Activated naive CD8-positive, alpha-beta T cell treated with anti-CD3 and anti-CD28 coated beads, Interleukin-2, amount 10 ng/mL, durations not matched to agents 7 days and 5 days (primary cell): ENCODE measurements around the gene ZNF581. TPM values are rescaled to one million over a fixed set of nuclear protein-coding genes. Genes with fewer than 3 reads are reported as not detected.

Source experiments
- ATAC-seq: fragments of 150-1000 bp; cut with Tn5 transposase; one replicate; pipeline ENCODE4 v1.10.0; 2021; ENCODE audit warnings: low read depth, moderate library complexity
- POLR2A ChIA-PET: fragments of 350-600 bp; sonication (Branson Sonifier 250); formaldehyde crosslinking; loops from one replicate; lab custom pipeline; 2021; ENCODE audit warnings: antibody characterized with exemption; lab: Charles Lee
- DNase-seq: peaks from one replicate; pipeline ENCODE4 v3.0.0; 2021
- H3K27ac Mint-ChIP-seq: one replicate; pipeline ENCODE4 v1.8.0; 2022; ENCODE audit warnings: mild to moderate bottlenecking, mixed read lengths
- H3K27me3 Mint-ChIP-seq: one replicate; pipeline ENCODE4 v1.8.0; 2022; ENCODE audit warnings: mild to moderate bottlenecking, moderate library complexity, mixed read lengths
- H3K36me3 Mint-ChIP-seq: one replicate; pipeline ENCODE4 v1.8.0; 2021; ENCODE audit warnings: mild to moderate bottlenecking, mixed read lengths
- H3K4me1 Mint-ChIP-seq: one replicate; pipeline ENCODE4 v1.8.0; 2021; ENCODE audit warnings: mixed read lengths
- H3K4me3 Mint-ChIP-seq: one replicate; pipeline ENCODE4 v1.8.0; 2022; ENCODE audit warnings: mild to moderate bottlenecking, moderate library complexity, mixed read lengths
- H3K9me3 Mint-ChIP-seq: one replicate; pipeline ENCODE4 v1.8.0; 2021; ENCODE audit warnings: mixed read lengths
- total RNA-seq, 2 experiments: library from RNA; stranded (reverse); gene quantifications; one replicate each; pipeline ENCODE4 v1.2.3, GENCODE V29; 2021

Gene ZNF581
- total RNA-seq, 2 experiments from 2014 or later = 28.6 to 31.7 TPM

DNA sequence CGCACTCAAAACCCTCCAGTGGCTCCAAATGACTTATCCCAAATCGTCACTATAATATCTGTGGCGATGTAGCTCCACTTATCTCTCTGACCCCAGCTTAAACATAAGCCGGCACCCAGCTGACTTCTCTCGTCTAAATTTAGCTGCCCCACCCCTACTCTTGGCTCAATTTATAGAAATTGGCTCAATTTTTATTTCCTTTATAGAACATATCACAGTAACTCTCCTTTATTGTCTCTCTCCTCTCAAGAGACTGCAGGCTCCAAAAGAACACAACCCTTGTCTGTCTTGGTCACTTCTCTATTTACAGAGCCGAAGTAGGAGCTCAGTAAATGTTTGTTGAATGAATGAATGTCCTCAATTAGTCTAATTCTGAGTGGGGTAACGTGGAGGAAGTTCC, 19.9 kb upstream of the ZNF581 start:
- no peak for ATAC-seq
- H3K27me3 Mint-ChIP-seq = peaks cover 12% of the 10 kb centered on the region
- peak overlapping the region; percentile 99 for H3K27ac Mint-ChIP-seq
- H3K4me3 Mint-ChIP-seq = peak overlapping the region; percentile 99
- POLR2A ChIA-PET = interaction anchor here (4.3 kb wide), 1 partner anchor 25 kb away, joined by 49 read pairs; the partner anchor contains the start of genes FIZ1 and ZNF524
- H3K36me3 Mint-ChIP-seq = peaks cover 4% of the 10 kb centered on the region
- no peak for DNase-seq
- peaks cover 1% of the 10 kb centered on the region for H3K9me3 Mint-ChIP-seq
- H3K4me1 Mint-ChIP-seq = peaks cover 55% of the 10 kb centered on the region

DNA sequence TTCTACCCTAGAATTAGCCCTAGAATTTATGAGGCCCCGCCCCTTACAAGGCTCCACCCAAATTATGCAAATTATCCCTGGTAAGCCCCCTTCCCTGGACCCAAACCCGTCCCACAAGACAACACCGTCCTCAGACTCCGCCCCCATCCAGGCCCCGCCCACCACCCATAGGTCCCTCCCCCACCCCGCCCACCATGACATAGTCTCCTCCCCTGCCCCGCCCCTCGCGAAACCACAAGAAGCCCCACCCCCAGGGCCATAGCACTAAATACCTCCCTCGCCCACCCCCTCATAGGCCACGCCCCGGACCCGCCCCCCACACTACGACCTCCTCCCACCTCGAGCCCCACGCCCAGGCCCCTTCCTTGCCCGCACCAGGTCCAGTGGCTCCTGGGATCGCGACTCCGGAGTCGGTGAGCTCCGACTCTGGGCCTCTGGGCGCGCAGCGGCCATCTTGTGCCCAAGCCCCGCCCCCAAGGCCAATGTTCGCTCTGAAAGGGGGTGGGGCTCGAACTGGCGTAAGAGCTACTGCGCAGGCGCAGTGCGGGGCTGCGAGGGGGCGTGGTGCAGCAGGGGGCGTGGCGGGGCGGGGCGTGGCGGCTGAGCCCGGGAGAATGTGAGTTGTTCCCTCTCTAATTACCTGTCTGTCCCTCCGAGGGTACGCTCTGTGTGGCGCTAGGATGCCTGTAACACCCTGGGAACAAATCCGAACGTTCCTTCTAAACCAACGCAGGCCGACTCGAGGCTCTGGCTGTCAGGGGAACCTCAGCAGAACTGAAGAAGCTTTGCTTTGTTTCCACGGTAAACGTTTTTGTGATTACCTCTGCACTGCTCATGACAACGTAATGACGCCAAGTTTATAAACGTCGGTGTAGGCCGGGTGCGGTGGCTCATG, 19.1 kb upstream of the ZNF581 start, which contains the start of gene ZNF784:
Gene ZNF784, minus strand, starts transcription at position 458 of the 895 bp plus-strand sequence. Its CDS starts 5 bp downstream, at position 453.
- Mint-ChIP-seq H3K4me1 (peaks cover 53% of the 10 kb centered on the region), H3K27ac (peak within 1 kb of the TSS; percentile 99), H3K4me3 (peak within 1 kb of the TSS; percentile 99), H3K27me3 (peaks cover 17% of the 10 kb centered on the region), H3K36me3 (peaks cover 4% of the 10 kb centered on the region), H3K9me3 (peaks cover 1% of the 10 kb centered on the region)
- peak; percentile 97 for DNase-seq
- POLR2A ChIA-PET = interaction anchor here (0.7 to 4.3 kb wide), 15 partner anchors 9 to 285 kb away, joined by 3 to 49 read pairs (median 4); partner anchors contain the start of genes FIZ1, ISOC2, KMT5C and U2AF2
- peak; percentile 55 for ATAC-seq

DNA sequence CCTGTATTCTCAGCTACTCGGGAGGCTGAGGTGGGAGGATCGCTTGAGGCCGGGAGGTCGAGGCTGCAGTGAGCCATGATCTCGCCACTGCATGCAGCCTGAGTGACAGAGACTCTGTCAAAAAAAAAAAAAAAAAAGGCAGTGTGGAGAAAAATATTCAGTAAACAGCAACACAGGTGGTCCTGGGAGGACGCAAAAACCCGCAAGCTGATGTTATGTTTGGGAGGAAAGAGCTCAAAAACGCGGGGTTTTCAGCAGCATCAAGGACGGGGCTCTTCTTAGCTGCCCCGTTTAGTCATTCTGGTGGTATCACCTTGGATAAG, 18.5 kb upstream of the ZNF581 start:
- no peaks in the 10 kb centered on the region for H3K36me3 Mint-ChIP-seq
- DNase-seq (no peak), ATAC-seq (no peak)
- peaks cover 49% of the 10 kb centered on the region for H3K4me1 Mint-ChIP-seq
- H3K4me3 Mint-ChIP-seq = peak overlapping the region; percentile 99
- POLR2A ChIA-PET = interaction anchor here (0.7 to 4.3 kb wide), 16 partner anchors 8 to 465 kb away, joined by 3 to 49 read pairs (median 4); partner anchors contain the start of genes FIZ1, ISOC2, KMT5C and U2AF2
- H3K27ac Mint-ChIP-seq = peak overlapping the region; percentile 99
- H3K9me3 Mint-ChIP-seq = peaks cover 1% of the 10 kb centered on the region
- H3K27me3 Mint-ChIP-seq = peaks cover 17% of the 10 kb centered on the region

DNA sequence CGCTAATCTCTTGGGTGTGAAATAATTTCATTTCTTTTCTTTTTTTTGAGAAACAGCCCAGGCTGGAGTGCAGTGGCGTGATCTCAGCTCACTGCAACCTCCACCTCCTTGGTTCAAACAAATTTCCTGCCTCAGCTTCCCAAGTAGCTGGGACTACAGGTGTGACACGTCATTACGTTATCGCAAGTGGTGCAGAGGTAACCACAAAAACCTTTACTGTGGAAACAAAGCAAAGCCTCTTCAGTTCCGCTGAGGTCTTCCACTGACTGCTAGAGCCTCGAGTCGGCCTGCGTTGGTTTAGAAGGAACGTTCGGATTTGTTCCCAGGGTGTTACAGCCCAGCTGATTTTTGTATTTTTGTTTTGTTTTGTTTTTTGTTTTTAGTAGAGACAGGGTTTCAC, 17.1 kb upstream of the ZNF581 start:
- peak; percentile 62 for ATAC-seq
- H3K27me3 Mint-ChIP-seq = peaks cover 22% of the 10 kb centered on the region
- H3K36me3 Mint-ChIP-seq = no peaks in the 10 kb centered on the region
- peaks cover 37% of the 10 kb centered on the region for H3K4me1 Mint-ChIP-seq
- DNase-seq = no peak
- H3K27ac Mint-ChIP-seq = peak overlapping the region; percentile 75
- POLR2A ChIA-PET = interaction anchor here (1.2 to 4.3 kb wide), 4 partner anchors 17 to 150 kb away, joined by 5 to 49 read pairs (median 21); partner anchors contain the start of genes FIZ1, ZNF524, ZNF628 and ZNF865
- H3K4me3 Mint-ChIP-seq = peak overlapping the region; percentile 74
- H3K9me3 Mint-ChIP-seq = peaks cover 1% of the 10 kb centered on the region

DNA sequence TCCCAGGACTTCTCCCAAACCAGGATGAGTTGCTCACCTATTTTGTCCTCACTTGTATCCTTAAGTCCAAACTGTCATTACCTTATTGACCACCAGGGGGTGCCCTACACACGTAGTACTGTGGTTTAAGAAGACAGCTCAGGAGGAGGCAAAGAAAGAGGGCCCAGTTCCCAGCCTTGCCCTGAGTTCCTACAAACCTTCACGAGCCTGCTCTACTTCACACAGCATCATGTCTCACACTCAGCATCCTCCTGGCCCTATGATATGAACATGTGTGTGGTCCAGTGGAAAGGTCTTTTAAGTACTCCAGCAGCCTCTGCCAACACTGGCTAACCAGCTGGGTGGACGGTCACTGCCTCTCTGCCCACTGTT, 11.0 kb upstream of the ZNF581 start:
- peaks cover 36% of the 10 kb centered on the region for H3K4me1 Mint-ChIP-seq
- peaks cover 23% of the 10 kb centered on the region for H3K27me3 Mint-ChIP-seq
- POLR2A ChIA-PET = interaction anchor here (0.6 to 2.0 kb wide), 8 partner anchors 10 to 657 kb away, joined by 3 to 7 read pairs (median 6); partner anchors contain the start of genes CCDC106 and ZNF581
- peaks cover 13% of the 10 kb centered on the region for H3K36me3 Mint-ChIP-seq
- ATAC-seq (peak; percentile 40), DNase-seq (no peak)
- H3K4me3 Mint-ChIP-seq = no peak overlapping the region
- H3K9me3 Mint-ChIP-seq = no peaks in the 10 kb centered on the region
- peak overlapping the region; percentile 5 for H3K27ac Mint-ChIP-seq

DNA sequence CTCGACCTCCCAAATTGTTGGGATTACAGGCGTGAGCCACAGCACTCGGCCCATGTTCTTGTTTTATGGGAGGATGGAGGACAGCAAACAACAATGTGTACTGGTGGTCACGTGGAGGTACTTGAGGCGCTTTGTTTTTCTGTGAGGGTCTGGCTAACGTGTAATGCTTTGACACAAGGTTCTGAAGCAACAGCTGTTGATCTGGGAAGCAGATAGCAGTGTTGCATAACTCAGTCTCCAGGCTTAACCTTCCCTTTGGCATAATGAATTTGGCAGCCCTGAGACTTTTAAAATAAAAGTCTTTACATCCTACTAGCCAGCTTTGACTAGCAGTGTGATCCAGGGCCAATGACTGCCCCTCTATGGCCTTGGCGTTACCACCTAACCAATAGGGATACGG, 9.6 kb upstream of the ZNF581 start:
- Mint-ChIP-seq H3K4me3 (no peak overlapping the region), H3K36me3 (peaks cover 18% of the 10 kb centered on the region), H3K27me3 (peaks cover 12% of the 10 kb centered on the region), H3K27ac (peak overlapping the region; percentile 100), H3K9me3 (no peaks in the 10 kb centered on the region), H3K4me1 (peaks cover 37% of the 10 kb centered on the region)
- ATAC-seq (no peak), DNase-seq (no peak)
- POLR2A ChIA-PET = interaction anchor here (0.7 to 3.8 kb wide), 13 partner anchors 9 to 175 kb away, joined by 3 to 13 read pairs (median 7); partner anchors contain the start of genes CCDC106, ZNF581, ZNF628 and ZNF784

DNA sequence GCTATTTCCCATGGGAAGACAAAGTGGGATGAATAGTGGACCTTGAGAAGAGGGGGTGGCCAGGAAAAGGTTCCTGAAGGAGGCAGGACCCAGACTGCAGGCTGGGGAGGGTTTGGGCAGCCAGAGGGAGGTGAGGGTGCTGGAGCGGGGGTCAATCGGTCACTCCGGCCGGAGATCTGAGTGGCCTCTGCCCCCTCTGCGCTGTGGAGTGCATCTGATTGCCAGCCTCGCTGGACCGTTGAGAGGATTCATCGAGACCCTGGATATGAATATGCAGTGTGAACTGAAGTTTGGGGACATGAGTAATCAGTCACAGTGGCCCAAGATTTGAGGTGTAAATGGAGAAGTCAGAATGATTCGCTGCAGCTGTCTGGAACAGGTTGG, 8.1 kb upstream of the ZNF581 start:
- Mint-ChIP-seq H3K27me3 (peaks cover 7% of the 10 kb centered on the region), H3K4me3 (peak overlapping the region; percentile 100), H3K36me3 (peaks cover 21% of the 10 kb centered on the region), H3K4me1 (peaks cover 43% of the 10 kb centered on the region), H3K27ac (peak overlapping the region; percentile 100), H3K9me3 (no peaks in the 10 kb centered on the region)
- POLR2A ChIA-PET = interaction anchor here (0.8 to 3.8 kb wide), 10 partner anchors 8 to 214 kb away, joined by 3 to 13 read pairs (median 7); partner anchors contain the start of genes CCDC106, FIZ1, ZNF581 and ZNF628
- ATAC-seq (no peak), DNase-seq (no peak)

DNA sequence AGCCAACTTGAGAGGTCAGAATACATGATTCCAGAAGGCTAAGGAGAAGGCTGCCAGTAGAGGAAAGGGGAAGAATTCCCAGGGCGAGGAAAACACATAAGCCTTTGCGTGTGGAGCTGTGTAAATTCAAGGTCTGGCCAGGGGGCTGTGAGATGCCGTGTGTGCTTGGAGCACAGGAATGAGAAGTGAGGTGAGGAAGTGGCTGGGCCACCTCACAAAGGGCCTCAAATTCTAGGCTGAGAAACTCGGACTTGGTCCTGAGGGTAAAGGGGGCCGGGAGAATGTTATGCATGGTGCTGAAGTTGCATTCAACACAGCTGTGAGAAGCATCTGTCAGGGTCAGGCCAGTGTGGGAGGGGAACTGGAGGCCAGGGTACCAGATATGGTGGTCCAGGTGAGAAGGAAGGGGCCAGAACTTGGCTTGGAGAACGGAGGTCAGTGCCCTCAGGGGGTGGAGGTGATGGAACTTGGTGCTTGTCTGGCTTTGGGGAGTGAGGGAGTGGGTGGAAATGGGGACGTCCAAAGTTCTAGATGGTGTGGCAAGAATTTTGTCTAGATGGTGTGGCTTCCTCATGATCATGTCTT, 7.5 kb upstream of the ZNF581 start:
- DNase-seq = no peak
- peaks cover 45% of the 10 kb centered on the region for H3K4me1 Mint-ChIP-seq
- POLR2A ChIA-PET = interaction anchor here (0.9 to 3.8 kb wide), 4 partner anchors 11 to 160 kb away, joined by 4 to 13 read pairs (median 12); partner anchors contain the start of genes CCDC106, FIZ1, ZNF628 and ZNF784

DNA sequence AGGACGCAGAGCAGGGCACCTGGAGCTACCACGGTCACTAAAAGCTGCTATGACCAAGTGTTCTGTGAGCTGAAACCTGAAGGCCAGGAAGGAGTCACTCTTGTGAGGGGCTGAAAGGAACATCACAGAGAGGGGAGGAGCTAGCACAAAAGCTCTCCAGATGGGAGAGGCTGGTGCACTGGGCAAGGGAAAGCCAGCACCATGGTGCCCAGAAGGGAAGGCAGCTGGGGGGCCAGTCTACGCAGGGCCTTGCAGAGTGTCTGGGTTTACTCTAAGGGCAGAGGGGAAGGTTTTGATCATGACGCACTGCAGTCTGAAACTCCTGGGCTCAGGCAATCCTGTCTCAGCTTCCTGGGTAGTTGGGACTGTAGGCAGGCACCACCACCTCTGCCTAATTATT, 6.7 kb upstream of the ZNF581 start:
- Mint-ChIP-seq H3K36me3 (peaks cover 21% of the 10 kb centered on the region), H3K9me3 (no peaks in the 10 kb centered on the region), H3K4me3 (peak overlapping the region; percentile 100), H3K27me3 (no peaks in the 10 kb centered on the region), H3K4me1 (peaks cover 44% of the 10 kb centered on the region), H3K27ac (peak overlapping the region; percentile 100)
- DNase-seq = no peak
- POLR2A ChIA-PET = interaction anchor here (0.9 to 3.8 kb wide), 4 partner anchors 11 to 38 kb away, joined by 3 to 13 read pairs (median 4); partner anchors contain the start of genes FIZ1, U2AF2 and ZNF784
- ATAC-seq = no peak

More for the DNA sequence above, 7.5 kb upstream of the ZNF581 start:
- Mint-ChIP-seq H3K27ac (peak overlapping the region; percentile 100), H3K4me3 (peak overlapping the region; percentile 100), H3K9me3 (no peaks in the 10 kb centered on the region), H3K36me3 (peaks cover 21% of the 10 kb centered on the region), H3K27me3 (peaks cover 3% of the 10 kb centered on the region)
- ATAC-seq = no peak

DNA sequence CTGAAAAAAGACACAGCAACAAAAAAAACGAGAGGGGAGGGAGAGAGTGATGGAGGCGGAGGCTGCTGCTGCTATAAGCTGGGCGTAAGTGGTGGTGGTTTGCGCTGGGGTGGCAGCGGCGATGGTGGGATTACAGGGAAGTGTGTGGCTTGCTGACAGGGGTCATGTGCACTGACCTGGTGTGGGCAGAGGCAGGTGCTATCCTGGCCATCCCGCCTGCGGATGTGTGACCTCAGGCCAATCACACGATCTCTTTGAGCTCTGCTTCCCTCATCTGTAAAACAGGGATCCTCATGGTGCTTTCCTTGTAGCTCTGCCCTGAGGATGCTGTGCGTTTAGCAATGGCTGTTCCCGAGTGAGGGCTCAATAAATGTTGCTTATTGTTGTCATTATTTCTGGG, 5.9 kb upstream of the ZNF581 start:
- H3K4me3 Mint-ChIP-seq = no peak overlapping the region
- H3K9me3 Mint-ChIP-seq = no peaks in the 10 kb centered on the region
- H3K36me3 Mint-ChIP-seq = peaks cover 21% of the 10 kb centered on the region
- no peak overlapping the region for H3K27ac Mint-ChIP-seq
- H3K4me1 Mint-ChIP-seq = peaks cover 41% of the 10 kb centered on the region
- no peaks in the 10 kb centered on the region for H3K27me3 Mint-ChIP-seq
- POLR2A ChIA-PET = interaction anchor here (0.7 to 3.8 kb wide), 5 partner anchors 10 to 1272 kb away, joined by 3 to 13 read pairs (median 3); partner anchors contain the start of genes LAIR1, U2AF2 and ZNF784
- ATAC-seq (no peak), DNase-seq (no peak)

DNA sequence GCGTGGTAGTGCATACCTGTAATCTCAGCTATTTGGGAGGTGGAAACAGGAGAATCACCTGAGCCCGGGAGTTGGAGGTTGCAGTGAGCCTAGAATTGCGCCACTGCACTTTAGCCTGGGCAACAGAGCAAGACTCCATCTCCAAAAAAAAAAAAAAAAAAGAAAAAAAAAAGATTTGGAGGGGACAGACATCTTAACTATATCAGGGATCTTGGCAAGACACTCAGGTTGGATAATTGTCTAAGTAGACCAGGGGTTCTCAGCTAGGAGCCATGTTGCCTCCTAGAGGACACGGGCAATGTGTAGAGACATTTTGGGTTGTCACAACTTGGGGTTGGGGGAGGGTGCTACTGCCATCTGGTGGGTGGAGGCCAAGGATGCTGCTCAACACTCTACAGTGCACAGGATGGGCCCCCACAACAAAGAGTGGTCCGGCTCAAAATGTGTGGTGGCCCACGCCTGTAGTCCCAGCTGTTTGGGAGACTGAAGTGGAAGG, 4.5 kb upstream of the ZNF581 start:
- H3K36me3 Mint-ChIP-seq = peaks cover 22% of the 10 kb centered on the region
- POLR2A ChIA-PET = interaction anchor here (0.7 to 1.8 kb wide), 6 partner anchors 16 to 1481 kb away, joined by 3 to 6 read pairs (median 4); partner anchors contain the start of genes U2AF2 and ZNF865
- peak overlapping the region; percentile 55 for H3K4me3 Mint-ChIP-seq
- ATAC-seq (peak; percentile 9), DNase-seq (peak; percentile 64)
- peaks cover 48% of the 10 kb centered on the region for H3K4me1 Mint-ChIP-seq
- no peaks in the 10 kb centered on the region for H3K27me3 Mint-ChIP-seq
- H3K9me3 Mint-ChIP-seq = no peaks in the 10 kb centered on the region
- peak overlapping the region; percentile 83 for H3K27ac Mint-ChIP-seq

DNA sequence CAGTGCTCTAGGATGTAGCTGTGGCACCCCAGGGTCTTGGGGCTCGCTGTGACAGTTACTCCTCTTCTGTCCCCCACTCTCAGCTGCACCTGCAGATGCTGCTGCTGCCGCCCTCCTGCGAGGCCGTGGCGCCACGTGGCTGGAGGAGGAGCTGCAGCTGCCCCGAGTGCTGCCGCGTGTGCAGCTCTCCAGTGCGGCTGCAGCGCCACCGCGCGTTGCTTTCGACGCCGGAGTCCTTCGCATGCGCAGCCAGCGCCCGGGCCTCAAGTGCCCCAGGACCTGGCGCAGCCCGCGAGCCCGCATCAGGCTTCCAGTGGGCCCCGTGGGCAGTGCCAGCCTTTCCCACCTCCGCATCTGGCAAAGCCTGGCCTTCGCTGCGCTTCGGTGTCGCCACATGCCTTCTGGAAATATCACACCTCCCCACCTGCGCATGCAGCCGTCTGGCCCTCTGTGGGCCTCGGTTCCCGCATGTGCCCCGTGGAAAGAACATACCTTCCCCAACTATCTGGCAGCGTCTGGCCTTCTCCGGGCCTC, 3.3 kb upstream of the ZNF581 start:
- no peaks in the 10 kb centered on the region for H3K9me3 Mint-ChIP-seq
- POLR2A ChIA-PET = interaction anchor here (1.8 kb wide), 1 partner anchor 14 kb away, joined by 4 read pairs; the partner anchor contains the start of gene U2AF2
- H3K27me3 Mint-ChIP-seq = no peaks in the 10 kb centered on the region
- peaks cover 17% of the 10 kb centered on the region for H3K36me3 Mint-ChIP-seq
- H3K4me1 Mint-ChIP-seq = peaks cover 48% of the 10 kb centered on the region
- H3K27ac Mint-ChIP-seq = peak overlapping the region; percentile 83
- peak; percentile 77 for DNase-seq
- ATAC-seq = peak; percentile 21
- peak overlapping the region; percentile 71 for H3K4me3 Mint-ChIP-seq
